Measurements from ENCODE around the gene AJAP1.
"Not testable (repeated sequence)": the region's sequence is repeated elsewhere in the genome, so short reads cannot be mapped to it uniquely, and the experiment has no call there.

The AJAP1 gene

GRCh38 chr1:4614371-4615137 lies 39.9 kb upstream of the AJAP1 start:
- H3K9me3 ChIP-seq, result no peaks in the 10 kb centered on the region
- no peak for DNase-seq
- H3K36me3 ChIP-seq, result no peaks in the 10 kb centered on the region
- H3K4me3 ChIP-seq (ENCODE audit: low read depth, low read length), result no peak overlapping the region
- H3K27me3 ChIP-seq, result no peaks in the 10 kb centered on the region
- TF ChIP-seq, protein P1, sequence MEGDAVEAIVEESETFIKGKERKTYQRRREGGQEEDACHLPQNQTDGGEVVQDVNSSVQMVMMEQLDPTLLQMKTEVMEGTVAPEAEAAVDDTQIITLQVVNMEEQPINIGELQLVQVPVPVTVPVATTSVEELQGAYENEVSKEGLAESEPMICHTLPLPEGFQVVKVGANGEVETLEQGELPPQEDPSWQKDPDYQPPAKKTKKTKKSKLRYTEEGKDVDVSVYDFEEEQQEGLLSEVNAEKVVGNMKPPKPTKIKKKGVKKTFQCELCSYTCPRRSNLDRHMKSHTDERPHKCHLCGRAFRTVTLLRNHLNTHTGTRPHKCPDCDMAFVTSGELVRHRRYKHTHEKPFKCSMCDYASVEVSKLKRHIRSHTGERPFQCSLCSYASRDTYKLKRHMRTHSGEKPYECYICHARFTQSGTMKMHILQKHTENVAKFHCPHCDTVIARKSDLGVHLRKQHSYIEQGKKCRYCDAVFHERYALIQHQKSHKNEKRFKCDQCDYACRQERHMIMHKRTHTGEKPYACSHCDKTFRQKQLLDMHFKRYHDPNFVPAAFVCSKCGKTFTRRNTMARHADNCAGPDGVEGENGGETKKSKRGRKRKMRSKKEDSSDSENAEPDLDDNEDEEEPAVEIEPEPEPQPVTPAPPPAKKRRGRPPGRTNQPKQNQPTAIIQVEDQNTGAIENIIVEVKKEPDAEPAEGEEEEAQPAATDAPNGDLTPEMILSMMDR (IDR thresholded peaks at IDR 0.05; ENCODE audit: low read depth, low read length), result no peak
- H3K4me1 ChIP-seq, result no peaks in the 10 kb centered on the region

DNA sequence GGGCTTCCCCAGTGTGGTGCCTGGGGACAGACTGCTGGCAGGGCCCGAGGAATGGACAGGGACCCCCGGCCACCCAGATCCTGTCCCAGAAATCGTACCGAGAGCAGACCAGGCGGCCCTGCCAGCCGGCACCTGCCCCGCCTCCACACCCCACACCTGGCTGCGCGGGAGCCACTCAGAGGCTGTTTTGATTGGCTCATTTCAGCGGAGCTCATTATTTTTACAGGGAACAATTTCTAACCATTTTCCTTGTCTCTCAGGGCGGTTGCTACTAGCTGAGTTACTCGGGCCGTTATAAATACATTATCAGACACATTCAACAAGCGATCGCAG lies 39.3 kb upstream of the AJAP1 start:
- Histone ChIP-seq H3K36me3 (no peaks in the 10 kb centered on the region), H3K4me3 (ENCODE audit: low read depth, low read length) (no peak overlapping the region), H3K27me3 (no peaks in the 10 kb centered on the region), H3K9me3 (no peaks in the 10 kb centered on the region), H3K4me1 (no peaks in the 10 kb centered on the region)
- no peak for DNase-seq
- TF ChIP-seq, protein P1 (IDR thresholded peaks at IDR 0.05; ENCODE audit: low read depth, low read length), result no peak

GRCh38 chr1:4615501-4615900 lies 38.9 kb upstream of the AJAP1 start:
- no peaks in the 10 kb centered on the region for H3K9me3 ChIP-seq
- no peaks in the 10 kb centered on the region for H3K36me3 ChIP-seq
- TF ChIP-seq, protein P1 (IDR thresholded peaks at IDR 0.05; ENCODE audit: low read depth, low read length), result no peak
- H3K27me3 ChIP-seq, result no peaks in the 10 kb centered on the region
- H3K4me3 ChIP-seq (ENCODE audit: low read depth, low read length), result no peak overlapping the region
- no peak for DNase-seq
- no peaks in the 10 kb centered on the region for H3K4me1 ChIP-seq

DNA sequence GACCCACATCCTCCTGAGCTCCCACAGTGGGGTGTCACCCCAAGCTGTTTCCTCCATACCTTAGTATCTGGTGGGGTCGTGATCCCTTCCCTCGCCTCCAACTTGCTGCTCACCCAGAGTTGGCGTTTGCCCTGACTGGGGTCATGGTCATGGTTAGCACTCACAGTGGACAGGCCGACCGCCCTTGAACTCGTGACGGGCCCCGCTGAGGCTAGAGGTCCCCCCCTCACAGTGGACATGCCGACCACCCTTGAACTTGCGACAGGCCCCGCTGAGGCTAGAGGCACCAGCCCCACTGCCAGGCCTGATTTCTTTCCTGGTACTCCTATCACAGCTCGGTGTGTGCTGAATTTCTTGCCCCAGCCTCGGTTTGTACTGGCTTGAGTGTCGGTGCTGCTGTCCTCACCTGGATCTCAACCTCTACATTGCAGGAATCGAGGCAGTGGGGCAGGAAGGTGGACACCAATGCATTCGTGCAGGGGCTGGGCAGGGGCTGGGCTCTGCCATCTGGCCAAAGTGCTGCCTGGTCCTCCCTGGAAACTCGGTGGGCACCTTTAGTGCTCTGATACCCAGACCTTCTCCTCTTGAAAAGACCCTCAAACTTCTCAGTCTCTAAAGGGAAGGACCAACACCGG lies 37.5 kb upstream of the AJAP1 start:
- no peak for DNase-seq
- no peaks in the 10 kb centered on the region for H3K9me3 ChIP-seq

GRCh38 chr1:4617506-4617905 lies 36.9 kb upstream of the AJAP1 start:
- no peak for DNase-seq
- Histone ChIP-seq H3K9me3 (no peaks in the 10 kb centered on the region), H3K4me3 (ENCODE audit: low read depth, low read length) (no peak overlapping the region), H3K36me3 (no peaks in the 10 kb centered on the region), H3K27me3 (no peaks in the 10 kb centered on the region), H3K4me1 (no peaks in the 10 kb centered on the region)
- TF ChIP-seq, protein P1 (IDR thresholded peaks at IDR 0.05; ENCODE audit: low read depth, low read length), result no peak

More for the DNA sequence above, 37.5 kb upstream of the AJAP1 start:
- TF ChIP-seq, protein P1 (IDR thresholded peaks at IDR 0.05; ENCODE audit: low read depth, low read length), result no peak
- Histone ChIP-seq H3K36me3 (no peaks in the 10 kb centered on the region), H3K27me3 (no peaks in the 10 kb centered on the region), H3K4me1 (no peaks in the 10 kb centered on the region), H3K4me3 (ENCODE audit: low read depth, low read length) (no peak overlapping the region)

DNA sequence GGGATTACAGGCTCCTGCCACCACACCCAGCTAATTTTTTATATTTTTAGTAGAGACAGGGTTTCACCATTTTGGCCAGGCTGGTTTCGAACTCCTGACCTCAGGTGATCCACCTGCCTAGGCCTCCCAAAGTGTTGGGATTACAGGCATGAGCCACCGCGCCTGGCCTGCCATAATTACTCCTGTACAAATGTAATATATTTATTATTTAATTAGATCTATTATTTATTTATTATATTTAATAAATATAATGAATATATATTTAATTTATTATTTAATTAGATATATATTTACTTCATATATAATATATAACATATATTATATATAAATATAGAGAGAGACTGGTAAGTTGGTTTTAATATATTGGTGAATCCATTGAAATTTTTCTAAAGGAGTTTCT lies 35.6 kb upstream of the AJAP1 start:
- not testable (repeated sequence) for H3K4me1 ChIP-seq; H3K9me3 ChIP-seq; H3K36me3 ChIP-seq; DNase-seq; H3K27me3 ChIP-seq; H3K4me3 ChIP-seq (ENCODE audit: low read depth, low read length)
